GM18517 (cell line): Measurements from ENCODE around the gene NIPAL1.
"Not testable (repeated sequence)": the region's sequence is repeated elsewhere in the genome, so short reads cannot be mapped to it uniquely, and the experiment has no call there.

Experiments used
- ATAC-seq: cut with Tn5 transposase; IDR thresholded peaks from one replicate; pipeline ENCODE4 v1.9.1; 2021; ENCODE audit warnings: mild to moderate bottlenecking, moderate library complexity; ENCODE audit not compliant: unreplicated experiment

NIPAL1 gene

GRCh38 chr4:48016141-48017107 is at the start of gene NIPAL1, which contains the start of gene CNGA1:
Gene NIPAL1 (plus strand): TSS chr4:48016772. CDS start chr4:48016840, 68 bp downstream.
Gene CNGA1 (minus strand): TSS chr4:48016681. CDS start chr4:47952689, 63,992 bp downstream.
- ATAC-seq, result peak; percentile 74

GRCh38 chr4:47968847-47969246 is 47.7 kb upstream of the NIPAL1 start:
- ATAC-seq, result no peak

DNA sequence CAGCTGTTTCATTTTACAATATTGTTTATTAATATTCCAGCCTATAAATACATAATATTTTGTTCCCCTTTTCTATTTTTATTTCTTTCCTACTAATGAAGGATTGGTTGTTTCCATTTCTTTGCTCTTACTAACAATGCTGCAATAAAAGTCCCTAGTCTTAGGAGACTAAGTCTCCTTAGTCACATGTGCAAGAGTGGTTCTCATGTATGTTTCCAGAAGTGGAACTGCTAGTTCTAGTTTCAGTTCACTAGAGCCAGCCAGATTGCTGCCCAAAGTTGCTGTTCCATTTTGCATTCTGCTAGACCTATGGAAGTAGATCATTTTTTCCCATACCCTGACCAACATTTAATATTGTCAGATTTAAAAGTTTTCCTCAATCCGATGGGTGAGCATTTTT is 44.4 kb upstream of the NIPAL1 start:
- peak; percentile 57 for ATAC-seq

DNA sequence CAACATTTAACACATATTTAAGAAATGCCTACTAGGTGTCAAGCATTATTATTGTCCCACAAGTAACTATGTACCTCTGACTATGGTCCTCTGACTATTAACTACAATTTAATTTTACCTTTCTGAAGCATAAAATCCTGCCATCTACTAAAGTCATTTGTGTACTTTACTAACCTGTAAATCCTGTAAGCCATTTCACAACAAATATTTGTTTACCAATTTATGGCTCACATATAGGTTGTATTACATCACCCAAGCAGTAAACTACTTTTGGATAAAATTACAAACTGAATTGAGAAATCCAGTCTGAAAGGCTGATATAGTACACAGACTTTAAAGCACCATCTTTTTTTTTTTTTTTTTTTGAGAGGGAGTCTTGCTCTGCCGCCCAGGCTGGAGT is 43.9 kb upstream of the NIPAL1 start:
- no peak for ATAC-seq

DNA sequence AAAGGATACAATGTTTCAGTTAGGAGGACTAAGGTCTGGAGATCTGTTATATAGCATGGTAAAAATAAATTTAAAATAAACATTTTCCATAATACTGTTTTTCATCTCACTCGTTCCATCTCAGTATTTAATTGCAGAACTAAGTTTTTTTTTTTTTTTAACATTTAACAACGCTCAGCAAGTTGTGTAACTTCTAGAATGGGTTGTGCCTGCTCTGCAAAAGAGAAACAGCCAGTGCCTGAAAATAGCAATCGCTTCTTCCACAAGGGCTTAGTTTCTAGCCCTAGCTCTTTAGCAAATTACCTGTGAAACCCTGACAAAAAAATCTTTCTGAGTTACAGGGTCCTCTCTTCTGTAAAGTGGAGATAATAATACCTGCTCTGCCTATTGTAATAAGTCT is 42.0 kb upstream of the NIPAL1 start:
- no peak for ATAC-seq

- ATAC-seq, result no peak
These were observed 26.4 kb upstream of the NIPAL1 start for GRCh38 chr4:47990145-47990544.

GRCh38 chr4:47992475-47992874 is 24.1 kb upstream of the NIPAL1 start:
- not testable (repeated sequence) for ATAC-seq

- ATAC-seq, result no peak
These were observed 20.6 kb upstream of the NIPAL1 start for GRCh38 chr4:47996021-47996420.

GRCh38 chr4:48002267-48002666 is 14.3 kb upstream of the NIPAL1 start:
- no peak for ATAC-seq

GRCh38 chr4:48003568-48003967 is 13.0 kb upstream of the NIPAL1 start:
- ATAC-seq, result not testable (repeated sequence)

DNA sequence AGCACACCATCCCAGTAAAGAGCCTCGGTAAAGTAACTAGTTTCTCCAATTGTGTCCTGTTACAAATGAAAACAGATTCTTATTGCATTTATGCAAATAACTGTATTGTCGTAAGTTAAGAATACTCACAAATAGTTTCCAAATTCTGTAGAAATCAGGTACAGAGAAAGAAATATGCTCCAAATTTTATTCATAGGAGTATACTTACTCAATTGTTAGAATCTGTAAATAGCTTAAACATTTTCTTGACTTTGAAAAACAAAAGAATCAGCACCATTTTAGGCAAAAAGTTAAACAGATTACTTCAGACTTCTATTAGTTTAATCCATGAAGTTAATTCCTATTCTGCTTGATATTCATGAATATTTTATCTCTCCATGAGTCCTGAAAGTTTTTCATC is 10.8 kb upstream of the NIPAL1 start:
- no peak for ATAC-seq

DNA sequence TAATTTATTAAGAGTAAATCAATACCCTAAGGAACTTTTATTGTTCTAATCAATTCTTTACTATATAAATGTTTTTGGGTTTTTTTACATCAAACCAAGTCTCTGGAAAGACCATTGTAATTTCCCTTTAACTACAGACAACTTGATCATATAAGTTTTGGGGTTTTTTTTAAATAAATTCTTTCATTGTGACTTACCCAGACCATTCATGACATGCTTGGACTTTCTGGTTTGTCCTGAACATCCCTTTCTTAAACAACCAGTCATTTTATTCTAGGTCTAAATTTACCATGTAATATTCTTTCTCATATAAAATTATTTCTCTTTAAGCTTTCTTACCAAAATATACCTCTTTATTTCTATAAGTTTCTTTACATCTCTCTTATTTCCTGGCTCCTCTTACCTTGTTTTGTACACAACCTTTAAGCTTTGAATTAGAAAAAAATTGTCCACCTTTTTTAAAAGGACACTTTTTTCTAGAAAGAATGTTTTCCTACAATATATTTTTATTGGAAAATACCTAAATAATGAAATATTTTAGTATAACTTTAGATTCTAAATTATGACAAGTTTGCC is 8.5 kb upstream of the NIPAL1 start:
- no peak for ATAC-seq

- not testable (repeated sequence) for ATAC-seq
These were observed 5.7 kb upstream of the NIPAL1 start for GRCh38 chr4:48010906-48011305.

- ATAC-seq, result no peak
These were observed 4.8 kb upstream of the NIPAL1 start for GRCh38 chr4:48011722-48012121.

DNA sequence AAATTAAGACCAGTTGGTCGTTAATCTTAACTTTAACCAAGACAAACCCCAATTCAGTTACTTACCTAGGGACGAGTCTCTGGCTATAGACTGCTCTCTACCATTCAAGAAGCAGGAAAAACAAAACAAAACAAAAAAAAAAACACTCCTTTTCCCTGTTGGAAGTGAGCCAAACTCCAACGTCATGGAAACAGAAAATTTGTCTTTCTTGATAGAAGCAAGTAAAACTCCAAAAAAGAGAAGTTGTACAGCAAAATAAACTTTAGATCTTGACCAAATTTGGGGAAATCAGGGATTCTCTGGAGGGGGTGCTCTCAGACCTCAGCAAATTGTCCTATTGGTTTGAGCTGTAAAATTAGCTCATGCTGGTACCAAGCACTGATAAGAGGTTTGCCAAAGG is 3.7 kb upstream of the NIPAL1 start:
- no peak for ATAC-seq

GRCh38 chr4:48015216-48015615 is 1.4 kb upstream of the NIPAL1 start:
- no peak for ATAC-seq

DNA sequence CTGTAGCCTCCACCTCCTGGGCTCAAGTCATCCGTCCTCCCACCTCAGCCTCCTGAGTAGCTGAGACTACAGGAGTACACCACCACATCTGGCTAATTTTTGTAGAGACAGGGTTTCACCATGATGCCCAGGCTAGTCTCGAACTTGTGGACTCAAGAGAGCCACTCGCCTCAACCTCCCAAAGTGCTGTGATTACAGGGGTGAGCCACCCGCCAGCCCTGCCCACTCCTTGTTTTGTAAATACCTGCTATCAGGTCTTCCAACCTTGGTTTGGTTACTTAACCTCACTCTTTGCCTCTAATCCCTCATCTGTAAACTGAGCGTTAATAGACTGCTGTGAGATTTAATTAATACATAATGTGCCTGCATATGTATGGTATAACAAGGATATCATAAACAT is 894 bp upstream of the NIPAL1 start:
- ATAC-seq, result no peak

DNA sequence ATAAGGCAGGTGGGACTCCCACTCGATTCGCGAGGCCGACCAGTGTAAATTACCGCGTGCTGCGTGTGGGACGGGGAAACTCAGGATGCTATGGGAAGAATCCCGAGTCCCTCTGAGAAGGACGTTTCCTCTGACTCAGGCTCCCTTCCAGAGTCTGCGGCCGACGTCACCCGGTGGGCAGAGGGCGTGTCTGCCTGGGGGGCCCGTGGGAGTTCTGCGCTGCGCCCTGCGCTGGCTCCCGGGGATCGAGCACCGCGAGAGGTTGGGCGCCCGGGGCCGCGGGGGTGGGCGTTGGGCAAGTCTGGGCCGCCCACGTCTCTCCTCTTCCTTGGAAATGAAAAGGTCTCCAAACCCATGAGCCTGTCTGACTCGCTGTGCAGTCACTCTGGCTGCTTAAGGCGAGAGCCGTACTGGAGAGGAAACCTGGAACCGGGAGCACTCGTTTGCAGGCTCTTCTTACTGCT is 568 bp downstream of the NIPAL1 start:
- no peak for ATAC-seq

DNA sequence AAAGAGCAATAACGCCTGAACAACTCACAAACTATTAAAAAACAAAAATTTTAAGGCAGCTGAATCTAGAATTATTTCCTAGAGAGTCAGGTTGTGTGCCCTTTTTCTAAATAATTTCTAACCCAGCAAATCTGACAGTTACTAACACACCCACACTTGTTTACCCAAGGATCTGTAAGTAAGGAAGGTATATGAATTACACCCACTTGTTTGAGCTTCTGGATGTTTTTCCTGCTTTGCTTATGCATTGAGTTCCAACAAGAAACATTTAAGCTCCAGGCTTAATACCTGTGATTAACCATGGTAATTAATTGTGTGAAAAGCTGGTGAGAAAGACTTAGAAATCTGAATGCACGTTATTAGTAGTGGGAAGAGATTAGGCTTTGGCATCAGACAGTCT is 1.5 kb downstream of the NIPAL1 start:
- no peak for ATAC-seq

DNA sequence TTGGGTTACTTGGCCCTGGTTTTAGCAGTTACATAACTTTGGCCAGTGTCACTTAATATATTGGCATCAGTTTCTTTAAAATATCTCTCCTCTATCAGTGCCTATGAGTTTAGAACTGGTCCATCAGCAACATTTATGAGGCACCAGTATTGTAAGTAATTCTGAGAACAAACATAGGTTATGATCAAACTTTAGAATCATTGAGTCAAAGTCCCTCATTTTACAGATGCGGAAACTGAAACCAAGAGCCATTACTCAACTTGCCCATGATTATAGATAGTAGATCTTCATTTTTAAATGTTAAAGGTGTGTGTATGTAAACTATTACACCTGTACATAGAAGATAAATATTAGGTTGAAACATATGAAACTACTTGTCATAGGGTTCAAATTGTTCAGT is 4.5 kb downstream of the NIPAL1 start:
- no peak for ATAC-seq

DNA sequence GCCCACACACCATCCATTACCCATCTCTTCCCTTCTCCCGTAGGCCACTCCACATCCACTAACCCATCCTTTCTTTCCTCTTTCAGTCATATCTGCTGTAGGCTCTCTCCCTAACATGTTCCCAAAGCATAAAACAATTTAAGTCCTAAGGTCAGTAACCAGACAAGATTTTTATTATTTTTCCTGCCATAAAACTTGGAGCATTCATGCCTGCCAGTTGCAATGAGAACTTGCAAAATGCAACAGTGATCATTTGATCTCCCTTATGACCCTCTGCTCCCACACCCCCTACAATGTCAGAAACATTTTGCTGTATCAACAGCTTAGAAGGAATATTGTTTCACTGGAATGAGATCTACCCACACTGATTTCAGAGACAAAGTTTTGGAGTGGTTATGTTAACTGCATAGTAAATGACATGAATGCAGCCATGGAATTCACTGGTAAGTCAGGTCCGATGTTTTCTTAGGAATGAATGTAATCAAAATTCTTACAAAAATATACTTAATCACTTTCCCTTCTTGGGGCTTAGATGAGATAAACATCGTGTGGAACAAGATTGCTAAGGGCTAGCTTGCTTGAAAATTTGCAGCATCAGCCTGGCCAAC is 5.7 kb downstream of the NIPAL1 start:
- no peak for ATAC-seq

DNA sequence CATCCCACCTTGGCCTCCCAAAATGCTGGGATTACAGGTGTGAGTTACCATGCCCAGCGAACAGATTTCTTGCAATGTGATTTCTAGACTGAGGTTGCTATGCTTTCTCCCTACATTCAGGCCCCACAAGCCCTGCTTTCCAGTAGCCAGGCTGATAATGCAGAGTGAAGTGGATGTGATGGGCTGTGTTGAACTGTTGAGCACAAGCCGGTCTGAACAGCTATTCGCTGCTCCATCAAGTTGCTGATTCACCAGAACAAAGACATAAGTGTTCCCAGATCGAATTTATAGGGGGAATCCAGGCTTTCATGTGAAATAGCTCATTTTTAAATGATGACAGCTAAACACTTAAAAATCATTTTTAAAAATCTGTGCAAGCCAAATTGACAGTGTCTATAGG is 8.0 kb downstream of the NIPAL1 start:
- no peak for ATAC-seq
